Mucosa of descending colon (tissue), 3 donors: Measurements from ENCODE around the gene CCDC196. TPM values are rescaled to one million over a fixed set of nuclear protein-coding genes. Genes with fewer than 3 reads are reported as not detected.
A peak's percentile ranks its signal among the peaks of the same experiment; 100 is the strongest.

Experiments
- ATAC-seq: fragments of 200-7000 bp; cut with Tn5 transposase; one replicate; pipeline ENCODE4 v1.9.1; 2020; ENCODE audit warnings: mild to moderate bottlenecking, moderate library complexity
- DNase-seq, 3 donors: peaks; one replicate each; pipeline ENCODE4 v3.0.0-alpha.2; 2020
- H3K36me3 ChIP-seq: fragments of 200-600 bp; one replicate; pipeline ENCODE4 v1.8.0; 2021; ENCODE audit warnings: low read depth, mild to moderate bottlenecking
- H3K4me1 ChIP-seq: fragments of 200-600 bp; one replicate; pipeline ENCODE4 v1.8.0; 2021; ENCODE audit warnings: low read depth, mild to moderate bottlenecking
- H3K4me3 ChIP-seq: fragments of 200-600 bp; one replicate; pipeline ENCODE4 v1.8.0; 2021; ENCODE audit warnings: mild to moderate bottlenecking
- H3K9me3 ChIP-seq: fragments of 200-600 bp; one replicate; pipeline ENCODE4 v1.8.0; 2021; ENCODE audit warnings: mild to moderate bottlenecking
- CTCF ChIP-seq: fragments of 200-600 bp; IDR thresholded peaks from one replicate; pipeline ENCODE4 v1.8.0; 2022; ENCODE audit warnings: antibody characterized with exemption, mild to moderate bottlenecking
- intact Hi-C, 2 donors: fragments of 100-400 bp; cut with DNase I in 1 of 2; cut with micrococcal nuclease in 1 of 2; formaldehyde crosslinking; loops; one replicate each; pipeline versions ENCODE4 v1.11.0 to v1.11.1; 2022; cut with DNase I, micrococcal nuclease
- total RNA-seq, 3 donors: library from RNA; stranded (reverse); fragmentation: NEBNext Ultra II Directional in 2 of 3; extraction: Animal tissue kit (Norgen Biotek cat#: 25700) in 2 of 3; gene quantifications; one replicate each; pipeline versions ENCODE4 v1.2.1 to v1.2.4, GENCODE V29; 2021 to 2023
- donor health status: DM: no; HTN: no; CAD: no; lungs with moderate emphysema.
- donor health status: DM: no; HTN: no; CAD: no.
- donor health status: DM: no; HTN: yes; CAD: no.

CCDC196 gene
- total RNA-seq, 3 donors from 2014 or later, result 0.98 to 2.1 TPM; not detected in 1

GRCh38 chr14:66511849-66512248 is 25.7 kb downstream of the CCDC196 start:
- DNase-seq, result no peak
- Histone ChIP-seq H3K36me3 (no peaks in the 10 kb centered on the region), H3K9me3 (no peaks in the 10 kb centered on the region), H3K4me3 (no peak overlapping the region), H3K4me1 (peaks cover 7% of the 10 kb centered on the region)
- no peak for ATAC-seq
- intact Hi-C loops, result no loop called here
- no peak for TF ChIP-seq CTCF

- Histone ChIP-seq H3K4me1 (peaks cover 7% of the 10 kb centered on the region), H3K4me3 (no peak overlapping the region), H3K9me3 (no peaks in the 10 kb centered on the region), H3K36me3 (no peaks in the 10 kb centered on the region)
- intact Hi-C loops, result no loop called here
- ATAC-seq, result no peak
- TF ChIP-seq CTCF, result no peak
- DNase-seq, result no peak
These were observed 28.0 kb downstream of the CCDC196 start for GRCh38 chr14:66514213-66514612.

- no peaks in the 10 kb centered on the region for H3K4me1 ChIP-seq
- H3K4me3 ChIP-seq, result no peak overlapping the region
- DNase-seq (peak in 2 of 3 donors; percentile 5 to 34), ATAC-seq (peak; percentile 70)
- intact Hi-C loops, result no loop called here
- no peaks in the 10 kb centered on the region for H3K36me3 ChIP-seq
- TF ChIP-seq CTCF, result no peak
- no peaks in the 10 kb centered on the region for H3K9me3 ChIP-seq
These were observed 44.4 kb downstream of the CCDC196 start for GRCh38 chr14:66530526-66530925.

- Histone ChIP-seq H3K4me1 (no peaks in the 10 kb centered on the region), H3K4me3 (no peak overlapping the region), H3K9me3 (no peaks in the 10 kb centered on the region), H3K36me3 (no peaks in the 10 kb centered on the region)
- no peak for TF ChIP-seq CTCF
- DNase-seq (no peak), ATAC-seq (no peak)
- intact Hi-C loops, result no loop called here
These were observed 52.9 kb downstream of the CCDC196 start for GRCh38 chr14:66539034-66539433.

- Histone ChIP-seq H3K9me3 (no peaks in the 10 kb centered on the region), H3K4me1 (no peaks in the 10 kb centered on the region), H3K36me3 (no peaks in the 10 kb centered on the region), H3K4me3 (no peak overlapping the region)
- TF ChIP-seq CTCF, result no peak
- ATAC-seq (no peak), DNase-seq (no peak)
- intact Hi-C loops, result no loop called here
These were observed 53.9 kb downstream of the CCDC196 start for GRCh38 chr14:66540038-66540437.

- Histone ChIP-seq H3K4me3 (no peak overlapping the region), H3K36me3 (no peaks in the 10 kb centered on the region), H3K4me1 (no peaks in the 10 kb centered on the region), H3K9me3 (no peaks in the 10 kb centered on the region)
- ATAC-seq, result no peak
- no peak for TF ChIP-seq CTCF
- no peak for DNase-seq
- intact Hi-C loops, result no loop called here
These were observed 55.5 kb downstream of the CCDC196 start for GRCh38 chr14:66541627-66542026.
